ENCODE measurements around the gene NTM. TPM values are rescaled to one million over a fixed set of nuclear protein-coding genes. Genes with fewer than 3 reads are reported as not detected.

The NTM gene
- total and polyA plus RNA-seq, 2 of the 8 experiments (the other 6 are each of a cell fraction or from before 2014, with no cell fraction given) = 13.4 to 20.0 TPM

- H3K18ac ChIP-seq (ENCODE audit: extremely low read depth, low read length) = no peak overlapping the region
- 91% methylated on average over 9 of the region's 9 CpGs; no CpG with 5 or more reads in 1 of the 2 experiments for WGBS, 2 experiments (ENCODE audit: extremely low coverage in 1 of 2, insufficient coverage in 1 of 2, insufficient read length in 1 of 2, insufficient replicate concordance in 2 of 2, low coverage in 1 of 2, low lambda C conversion rate in 2 of 2, missing lambda C conversion rate in 1 of 2)
- H2BK15ac ChIP-seq (ENCODE audit: low read length) = no peak overlapping the region
- FAIRE-seq (no peak), DNase-seq (ENCODE audit: low read depth in 1 of 2, low spot score in 2 of 2) (no peak)
- H3K36me3 ChIP-seq (ENCODE audit: control insufficient read depth in 2 of 4, insufficient read depth in 4 of 4, low read length in 3 of 4) = no peaks in the 10 kb centered on the region
- H3K4me1 ChIP-seq (replicated peaks in 1 of 4; ENCODE audit: control insufficient read depth in 3 of 4, insufficient read depth in 4 of 4, low read length in 3 of 4) = peaks cover 0 to 4% (median 2%) of the 10 kb centered on the region in 4 experiments; a peak in 3 of 7 replicates
- no peak overlapping the region for H2BK5ac ChIP-seq (ENCODE audit: low read depth, low read length)
- no peak overlapping the region for H3K27ac ChIP-seq (ENCODE audit: low read depth, low read length)
- no peak overlapping the region for H3K4me2 ChIP-seq (ENCODE audit: insufficient read depth in 1 of 2, low read depth in 2 of 2, low read length in 2 of 2)
- H3K56ac ChIP-seq (replicated peaks; ENCODE audit: insufficient read length, low read depth, low read length) = no peak overlapping the region
- no peak overlapping the region for H2BK12ac ChIP-seq (ENCODE audit: low read depth, low read length)
- ChIA-PET POLR2A (ENCODE audit: partially characterized antibody) (no interaction called here), CTCF (ENCODE audit: partially characterized antibody) (interaction anchor here (0.8 to 13.1 kb wide), 6 partner anchors 12 to 401 kb away, joined by 3 to 149 read pairs (median 4); no protein-coding TSS in a partner anchor)
- no peak overlapping the region for H3K4ac ChIP-seq (replicated peaks; ENCODE audit: insufficient read length, low read depth, low read length)
- H4K20me1 ChIP-seq (replicated peaks in 1 of 2; ENCODE audit: control insufficient read depth in 1 of 2, insufficient read depth in 2 of 2, low read length in 2 of 2) = no peaks in the 10 kb centered on the region
- H2BK20ac ChIP-seq (ENCODE audit: low read length) = no peak overlapping the region
- no peaks in the 10 kb centered on the region for H3K79me2 ChIP-seq (ENCODE audit: control insufficient read depth in 1 of 2, insufficient read depth in 2 of 2, low read length in 2 of 2)
- no peak overlapping the region for H2AK5ac ChIP-seq (ENCODE audit: low read depth, low read length)
- no peaks in the 10 kb centered on the region for H3K27me3 ChIP-seq (replicated peaks in 1 of 4; ENCODE audit: control insufficient read depth in 3 of 4, extremely low read depth in 1 of 4, insufficient read depth in 3 of 4, low read length in 3 of 4)
- no peaks in the 10 kb centered on the region for H3K23me2 ChIP-seq (ENCODE audit: low read depth, low read length)
- no peak overlapping the region for H2BK120ac ChIP-seq (replicated peaks; ENCODE audit: low read depth, low read length)
- H3K14ac ChIP-seq (ENCODE audit: insufficient read length) = no peak overlapping the region
- no peak overlapping the region for H3K9ac ChIP-seq (replicated peaks in 1 of 4; ENCODE audit: extremely low read depth in 1 of 4, low read depth in 3 of 4, low read length in 3 of 4)
- no peak overlapping the region for H2AFZ ChIP-seq (ENCODE audit: low read length)
- H3K79me1 ChIP-seq (ENCODE audit: low read depth, low read length) = no peaks in the 10 kb centered on the region
- TF ChIP-seq RXRA (IDR thresholded peaks at IDR 0.05; ENCODE audit: insufficient read depth, low read depth, low read length) (no peak), CREB1 (IDR thresholded peaks at IDR 0.05) (no peak), POU5F1 (IDR thresholded peaks at IDR 0.05; ENCODE audit: low read depth, low read length) (no peak), TCF12 (IDR thresholded peaks at IDR 0.05; ENCODE audit: low read depth, low read length) (no peak), KDM4A (IDR thresholded peaks at IDR 0.05; ENCODE audit: low read depth, low read length, severe bottlenecking) (no peak), FOSL1 (IDR thresholded peaks at IDR 0.05; ENCODE audit: insufficient read depth, low read depth, low read length) (no peak), CTBP2 (IDR thresholded peaks at IDR 0.05; ENCODE audit: borderline replicate concordance, insufficient read depth, insufficient read length, low read length) (no peak), KDM5A (IDR thresholded peaks at IDR 0.05; ENCODE audit: low read length) (no peak), SUZ12 (IDR thresholded peaks at IDR 0.05; ENCODE audit: low read length) (no peak), TAF7 (optimal IDR thresholded peaks at IDR 0.05; ENCODE audit: borderline replicate concordance, low read depth, low read length) (no peak), SIX5 (IDR thresholded peaks at IDR 0.05; ENCODE audit: low read depth, low read length) (no peak), POLR2AphosphoS5 (IDR thresholded peaks at IDR 0.05; ENCODE audit: low read depth, low read length) (no peak)
- no peak overlapping the region for H3K4me3 ChIP-seq (ENCODE audit: extremely low read depth in 1 of 4, insufficient read depth in 2 of 4, low read depth in 3 of 4, low read length in 4 of 4)
- no peak overlapping the region for H4K5ac ChIP-seq (ENCODE audit: insufficient read length, low read depth, low read length)
- H3K23ac ChIP-seq (ENCODE audit: insufficient read length) = no peak overlapping the region
- no peak overlapping the region for H4K91ac ChIP-seq (replicated peaks; ENCODE audit: insufficient read length, low read length)
- H4K8ac ChIP-seq (ENCODE audit: extremely low read depth, insufficient read depth, low read length) = no peak overlapping the region
- peaks cover 0 to 7% of the 10 kb centered on the region in 2 experiments; a peak in 1 of 4 replicates for H3K9me3 ChIP-seq (ENCODE audit: insufficient read depth in 2 of 2, low read depth in 1 of 2, low read length in 1 of 2)
Measured at GRCh38 chr11:131454989-131455388, 84.6 kb downstream of the NTM start.
